ACC112 (cell line): Measurements from ENCODE around the gene RFTN1.

Experiments used
- H2AFZ ChIP-seq: fragments of 200-600 bp; sonication (generic); one replicate; pipeline ENCODE4 v1.6.0; 2017; ENCODE audit warnings: antibody characterized with exemption, low read length; ENCODE audit not compliant: unreplicated experiment
- H3K27ac ChIP-seq: fragments of 200-600 bp; sonication (generic); 2 replicates; pipeline ENCODE4 v1.5.1; 2014; ENCODE audit warnings: low read depth, mild to moderate bottlenecking, antibody characterized with exemption, low read length, moderate library complexity
- H3K27me3 ChIP-seq: fragments of 200-600 bp; sonication (generic); 2 replicates; pipeline ENCODE4 v1.6.1; 2014; ENCODE audit warnings: mild to moderate bottlenecking, antibody characterized with exemption, low read length, moderate library complexity, mixed read lengths; ENCODE audit not compliant: insufficient read depth
- H3K36me3 ChIP-seq: fragments of 200-600 bp; sonication (generic); 2 replicates; pipeline ENCODE4 v1.6.1; 2016; ENCODE audit warnings: mild to moderate bottlenecking, antibody characterized with exemption, low read length, moderate library complexity, mixed read lengths; ENCODE audit not compliant: insufficient read depth
- H3K4me1 ChIP-seq: fragments of 200-600 bp; sonication (generic); one replicate; pipeline ENCODE4 v1.6.1; 2016; ENCODE audit warnings: low read length, mixed read lengths; ENCODE audit not compliant: insufficient read depth, unreplicated experiment, control insufficient read depth
- H3K4me3 ChIP-seq: fragments of 200-600 bp; sonication (generic); 2 replicates; pipeline ENCODE4 v1.5.1; 2014; ENCODE audit warnings: mild to moderate bottlenecking, low read depth, low read length
- H3K79me2 ChIP-seq: fragments of 200-600 bp; sonication (generic); one replicate; pipeline ENCODE4 v1.6.0; 2016; ENCODE audit warnings: low read length; ENCODE audit not compliant: control insufficient read depth, unreplicated experiment, insufficient read depth

Gene RFTN1

DNA sequence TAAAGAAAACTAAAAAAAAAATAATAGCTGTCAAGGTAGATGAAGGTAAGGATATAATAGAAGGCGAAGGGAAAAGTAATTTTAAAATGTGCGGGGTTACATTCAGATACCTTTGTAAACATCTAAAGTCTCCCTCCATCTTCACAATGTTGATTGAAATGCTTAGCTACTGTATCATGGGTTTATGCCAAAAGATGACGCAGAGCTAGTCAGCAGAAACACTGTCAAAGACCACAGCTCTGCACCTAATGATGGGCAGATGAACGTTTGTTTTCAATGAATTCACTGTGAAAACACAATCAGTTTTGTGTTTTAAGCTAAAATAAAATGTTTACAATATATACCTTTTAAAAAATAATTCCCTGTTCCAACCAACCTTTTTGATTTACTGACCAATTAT lies 61.2 kb downstream of the RFTN1 start:
- Histone ChIP-seq H3K4me1 (peaks cover 31% of the 10 kb centered on the region), H3K36me3 (0 out of 2 replicates have a peak, but pooled peaks cover 2% of the 10 kb centered on the region), H3K4me3 (no peak overlapping the region), H3K27me3 (no peaks in the 10 kb centered on the region), H3K27ac (peak overlapping the region; percentile 8; the same call in 1 of the 2 replicates), H3K79me2 (peaks cover 15% of the 10 kb centered on the region), H2AFZ (no peak overlapping the region)

DNA sequence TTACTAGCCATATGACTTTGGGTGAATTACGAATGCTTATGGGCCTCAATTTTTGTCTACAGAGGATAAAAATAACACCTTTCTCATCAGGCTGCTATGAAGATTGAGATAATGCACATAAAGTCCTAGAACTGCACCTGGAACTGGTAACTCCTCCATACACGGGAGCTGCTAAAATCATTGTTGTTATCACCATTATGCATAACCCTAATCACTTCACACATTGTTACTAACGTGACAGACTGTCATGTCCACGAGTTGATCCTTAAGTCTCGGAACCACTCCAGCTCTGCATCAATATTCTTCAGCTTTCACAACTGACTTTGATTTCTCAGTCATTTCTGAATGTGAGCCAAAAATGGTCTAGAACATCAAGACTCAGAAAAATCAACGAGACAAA lies 64.1 kb downstream of the RFTN1 start:
- H3K36me3 ChIP-seq: 0 out of 2 replicates have a peak, but pooled peaks cover 2% of the 10 kb centered on the region

DNA sequence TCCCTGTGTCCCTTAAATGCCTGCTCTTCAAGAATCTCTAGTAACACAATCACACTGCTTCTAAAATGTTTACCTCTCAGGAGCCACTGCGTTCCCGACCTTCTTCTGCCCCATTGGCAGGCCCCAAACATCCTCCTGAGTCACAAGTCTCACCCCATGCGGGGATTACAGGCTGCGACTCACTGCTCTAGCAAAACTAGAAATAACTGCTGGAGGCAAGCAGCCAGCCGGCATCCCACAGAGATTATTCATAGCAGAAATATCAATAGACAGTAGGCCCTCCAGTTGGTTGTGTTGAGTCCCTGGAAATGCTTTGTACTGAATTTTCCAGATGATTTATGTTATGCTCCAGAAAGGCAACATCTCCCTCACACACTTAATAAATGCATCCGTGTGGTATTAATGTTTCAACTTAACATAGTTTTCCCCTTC lies 64.8 kb downstream of the RFTN1 start:
- peak overlapping the region; percentile 74 for H3K27ac ChIP-seq
- peaks cover 14% of the 10 kb centered on the region for H3K79me2 ChIP-seq
- no peaks in the 10 kb centered on the region for H3K27me3 ChIP-seq
- 0 out of 2 replicates have a peak, but pooled peaks cover 2% of the 10 kb centered on the region for H3K36me3 ChIP-seq
- no peak overlapping the region for H3K4me3 ChIP-seq
- H3K4me1 ChIP-seq: peaks cover 31% of the 10 kb centered on the region
- no peak overlapping the region for H2AFZ ChIP-seq

More for the DNA sequence above, 64.1 kb downstream of the RFTN1 start:
- Histone ChIP-seq H3K27me3 (no peaks in the 10 kb centered on the region), H3K27ac (peak overlapping the region; percentile 74), H3K4me1 (peaks cover 31% of the 10 kb centered on the region), H3K4me3 (no peak overlapping the region), H2AFZ (no peak overlapping the region), H3K79me2 (peaks cover 20% of the 10 kb centered on the region)

GRCh38 chr3:16447135-16447534 lies 66.4 kb downstream of the RFTN1 start:
- Histone ChIP-seq H3K79me2 (peaks cover 14% of the 10 kb centered on the region), H3K4me1 (peaks cover 20% of the 10 kb centered on the region), H3K27ac (no peak overlapping the region), H3K4me3 (no peak overlapping the region), H3K27me3 (no peaks in the 10 kb centered on the region), H3K36me3 (0 out of 2 replicates have a peak, but pooled peaks cover 2% of the 10 kb centered on the region), H2AFZ (no peak overlapping the region)

DNA sequence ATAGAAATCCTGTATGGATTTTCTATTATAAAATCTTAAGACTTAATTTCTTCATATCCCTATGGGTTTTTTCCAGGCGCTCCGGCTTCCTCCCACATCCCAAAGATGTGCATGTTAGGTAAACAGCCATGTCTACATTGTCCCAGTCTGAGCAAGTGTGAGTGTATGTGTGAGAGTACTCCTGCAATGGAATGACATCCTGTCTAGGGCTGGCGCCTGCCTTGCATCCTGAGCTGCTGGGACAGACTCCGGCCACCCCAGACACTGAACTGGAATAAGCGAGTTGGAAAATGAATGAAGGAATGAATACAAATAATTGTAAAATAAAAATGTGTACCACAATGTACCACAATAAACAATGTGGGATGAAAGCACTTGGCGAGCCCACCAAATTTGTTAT lies 69.2 kb downstream of the RFTN1 start:
- Histone ChIP-seq H3K36me3 (no peaks in the 10 kb centered on the region), H2AFZ (no peak overlapping the region), H3K4me3 (no peak overlapping the region), H3K79me2 (peaks cover 14% of the 10 kb centered on the region), H3K27ac (no peak overlapping the region), H3K4me1 (peaks cover 36% of the 10 kb centered on the region), H3K27me3 (no peaks in the 10 kb centered on the region)

GRCh38 chr3:16442730-16443129 lies 70.8 kb downstream of the RFTN1 start:
- Histone ChIP-seq H3K79me2 (peaks cover 14% of the 10 kb centered on the region), H3K27ac (no peak overlapping the region)

GRCh38 chr3:16441371-16441875 lies 72.1 kb downstream of the RFTN1 start:
- Histone ChIP-seq H3K27me3 (no peaks in the 10 kb centered on the region), H3K4me3 (peak overlapping the region; percentile 40; the same call in 1 of the 2 replicates), H3K79me2 (peaks cover 6% of the 10 kb centered on the region), H3K27ac (peak overlapping the region; percentile 25), H3K4me1 (peaks cover 33% of the 10 kb centered on the region), H3K36me3 (no peaks in the 10 kb centered on the region; the same call in 1 of the 2 replicates), H2AFZ (no peak overlapping the region)

More at GRCh38 chr3:16442730-16443129, 70.8 kb downstream of the RFTN1 start:
- H3K4me1 ChIP-seq: peaks cover 33% of the 10 kb centered on the region
- no peaks in the 10 kb centered on the region for H3K27me3 ChIP-seq
- no peaks in the 10 kb centered on the region for H3K36me3 ChIP-seq
- H3K4me3 ChIP-seq: no peak overlapping the region
- no peak overlapping the region for H2AFZ ChIP-seq

DNA sequence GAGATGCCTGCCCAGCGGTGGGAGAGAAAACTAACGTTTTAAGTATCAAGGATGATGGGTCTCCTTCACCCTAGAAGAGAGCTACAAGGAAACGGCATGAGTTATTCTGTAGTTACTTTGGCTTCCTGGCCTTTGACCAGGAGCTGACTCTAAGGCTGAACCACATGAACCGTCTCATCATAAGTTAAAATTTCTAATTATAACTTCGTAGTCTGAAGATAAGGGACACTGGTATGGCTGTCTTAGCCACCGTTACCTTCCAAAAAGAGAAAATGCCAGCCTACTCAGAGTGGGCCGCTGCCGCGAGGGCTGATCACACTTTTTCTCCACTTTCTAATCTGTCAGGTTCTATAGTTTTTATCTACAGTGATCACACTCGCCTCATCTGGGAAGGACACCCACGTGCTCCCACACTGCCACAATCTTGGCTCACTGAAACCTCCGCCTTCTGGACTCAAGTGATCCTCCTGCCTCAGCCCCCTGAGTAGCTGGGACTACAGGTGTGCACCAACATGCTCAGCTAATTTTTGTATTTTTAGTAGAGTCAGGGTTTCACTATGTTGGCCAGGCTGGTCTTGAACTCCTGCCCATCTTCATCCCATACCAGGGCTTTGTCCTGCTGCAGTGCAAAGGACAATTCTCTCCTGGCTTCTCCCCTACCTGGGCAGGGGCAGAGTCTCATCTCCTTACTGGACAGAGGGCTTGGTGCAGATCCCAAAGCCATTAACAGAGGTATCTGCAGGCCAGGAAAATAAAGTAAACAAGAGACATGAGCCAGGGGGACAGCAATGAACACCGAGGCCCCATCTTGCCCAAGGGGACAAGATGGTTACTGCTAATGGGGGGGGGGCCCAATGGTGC lies 73.4 kb downstream of the RFTN1 start:
- Histone ChIP-seq H2AFZ (peak overlapping the region; percentile 12), H3K36me3 (no peaks in the 10 kb centered on the region; the same call in 1 of the 2 replicates), H3K79me2 (peaks cover 6% of the 10 kb centered on the region), H3K27ac (peak overlapping the region; percentile 41), H3K4me3 (peak overlapping the region; percentile 27; the same call in 1 of the 2 replicates), H3K27me3 (no peaks in the 10 kb centered on the region), H3K4me1 (peaks cover 33% of the 10 kb centered on the region)

GRCh38 chr3:16439163-16439847 lies 74.2 kb downstream of the RFTN1 start:
- Histone ChIP-seq H3K27ac (peak overlapping the region; percentile 41), H3K79me2 (peaks cover 3% of the 10 kb centered on the region), H3K27me3 (no peaks in the 10 kb centered on the region), H2AFZ (peak overlapping the region; percentile 12), H3K4me1 (peaks cover 33% of the 10 kb centered on the region), H3K36me3 (no peaks in the 10 kb centered on the region; the same call in 1 of the 2 replicates), H3K4me3 (peak overlapping the region; percentile 27; the same call in 1 of the 2 replicates)

DNA sequence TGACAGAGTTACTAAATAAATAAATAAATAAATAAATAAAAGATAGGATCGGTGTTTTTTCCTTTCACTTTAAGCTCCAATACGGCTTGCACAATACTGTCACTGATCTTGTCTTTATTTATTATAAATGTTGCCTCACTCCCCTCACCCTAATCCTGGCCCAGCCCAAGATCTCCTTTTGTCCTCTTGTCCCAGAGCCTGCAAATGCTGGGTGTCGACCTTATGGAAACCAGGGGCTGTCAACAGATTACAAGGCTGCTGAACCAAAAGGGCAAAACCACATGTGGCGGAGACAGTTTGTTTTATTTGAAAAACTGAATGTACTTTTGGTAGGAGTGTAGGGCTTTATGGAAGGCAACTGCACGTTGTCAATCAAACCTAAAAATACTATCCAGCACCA lies 75.9 kb downstream of the RFTN1 start:
- H2AFZ ChIP-seq: no peak overlapping the region
- H3K36me3 ChIP-seq: peaks cover 2% of the 10 kb centered on the region
- H3K79me2 ChIP-seq: peaks cover 3% of the 10 kb centered on the region
- no peak overlapping the region for H3K4me3 ChIP-seq
- H3K27ac ChIP-seq: no peak overlapping the region
- no peaks in the 10 kb centered on the region for H3K27me3 ChIP-seq
- H3K4me1 ChIP-seq: peaks cover 33% of the 10 kb centered on the region
